Activated CD4-positive, CD25-positive, alpha-beta regulatory T cell treated with anti-CD3 and anti-CD28 coated beads, Interleukin-2, amount 50 U/mL, for 72 hours (primary cell): ENCODE measurements around the gene SPTBN2.
A peak's percentile ranks its signal among the peaks of the same experiment; 100 is the strongest.
"Not testable (repeated sequence)": the region's sequence is repeated elsewhere in the genome, so short reads cannot be mapped to it uniquely, and the experiment has no call there.

Experiments
- DNase-seq: peaks from one replicate; pipeline ENCODE4 v3.0.0; 2021

Gene SPTBN2

DNA sequence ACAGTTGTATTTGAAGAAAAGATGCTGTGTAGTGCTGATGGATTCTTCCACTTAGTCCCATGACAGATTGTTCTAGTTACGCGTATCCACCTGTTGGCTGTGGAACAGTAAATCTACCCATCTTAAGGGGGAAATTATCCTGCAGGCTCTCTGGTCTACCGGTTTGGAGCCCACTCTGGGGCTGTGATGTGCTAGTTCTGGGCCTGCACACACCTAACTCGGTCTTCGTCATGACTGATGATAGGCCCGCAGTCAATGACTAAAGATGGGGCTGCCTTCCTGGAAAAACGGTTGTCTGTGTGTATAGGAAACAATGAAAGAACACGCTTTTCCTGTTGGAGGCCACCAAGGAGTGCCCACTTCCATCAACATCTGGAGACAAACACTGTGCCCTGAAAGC, 45.1 kb downstream of the SPTBN2 start:
- DNase-seq, result no peak

GRCh38 chr11:66680966-66681645, 47.9 kb downstream of the SPTBN2 start:
- DNase-seq, result no peak

DNA sequence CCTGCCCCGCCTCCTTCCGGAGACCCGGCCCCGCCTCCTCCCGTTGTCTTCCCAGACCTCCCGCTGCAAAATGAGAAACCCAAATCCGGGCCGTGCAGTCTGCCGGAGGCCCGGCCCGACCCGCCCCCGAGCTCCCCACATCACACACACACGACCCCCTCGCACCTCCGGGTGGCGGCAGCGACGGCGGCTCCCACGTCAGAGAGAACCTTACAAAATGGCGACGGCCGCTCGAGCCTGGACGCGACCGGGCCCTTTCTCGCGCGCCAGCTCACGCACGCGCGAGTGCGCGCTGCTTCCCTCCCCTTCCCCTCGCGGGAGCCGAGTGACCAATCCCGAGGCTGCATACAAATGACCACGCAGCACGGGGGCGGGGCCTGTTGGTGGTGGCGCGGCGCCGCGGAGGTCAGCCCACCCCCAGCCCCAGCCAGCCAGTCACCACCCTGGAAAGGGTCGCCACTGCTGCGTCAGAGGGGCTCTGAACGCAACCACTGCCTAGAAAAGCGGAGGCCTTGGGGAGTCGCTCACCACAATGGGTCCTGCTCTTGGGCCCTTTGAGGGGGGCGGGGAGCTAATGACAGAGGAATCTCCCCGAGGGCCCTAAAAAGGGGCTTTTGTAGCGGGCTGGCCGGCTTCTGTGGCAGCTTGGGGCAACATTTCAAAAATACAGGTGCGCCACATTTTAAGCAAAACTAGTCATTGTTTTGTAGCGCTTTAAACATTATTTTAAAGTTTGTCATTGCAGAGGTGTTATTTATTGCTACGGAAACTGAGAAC, 51.2 kb downstream of the SPTBN2 start, which contains the start of gene RBM4B:
Gene RBM4B, minus strand, starts transcription at position 289 of the 777 bp plus-strand sequence. CDS start 808 bp downstream, outside the sequence.
- DNase-seq, result peak; percentile 94

DNA sequence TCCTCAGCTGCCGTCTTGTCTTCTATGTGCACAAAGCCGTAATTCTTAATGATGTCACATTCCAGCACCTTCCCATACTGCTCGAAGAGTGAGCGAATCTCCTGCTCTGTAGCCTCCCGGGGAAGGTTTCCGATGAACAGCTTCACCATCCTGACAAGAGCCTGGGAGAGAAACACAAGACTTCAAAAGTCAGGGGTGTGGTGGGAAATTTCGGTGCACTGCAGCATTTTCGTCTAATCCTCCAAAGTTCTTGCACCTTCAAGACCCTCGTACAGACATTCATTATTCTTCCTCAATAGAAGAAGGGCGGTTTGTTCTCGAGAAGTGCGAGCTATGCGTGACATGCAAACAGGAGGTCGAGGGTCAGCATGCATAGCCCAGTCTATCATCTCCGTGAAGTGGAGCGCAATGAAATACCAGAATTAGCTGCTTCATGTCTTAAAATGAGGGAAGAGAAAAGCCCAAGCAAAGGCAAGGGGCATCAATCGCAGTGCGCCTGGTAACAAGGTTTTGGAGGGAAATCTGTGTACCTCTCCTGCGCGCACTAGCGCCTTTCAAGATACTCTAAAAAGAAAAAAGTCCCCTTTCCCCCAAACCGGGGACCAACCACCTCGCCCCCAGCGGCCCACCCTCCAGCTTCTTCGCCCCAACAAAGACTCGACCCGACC, 52.0 kb downstream of the SPTBN2 start:
- DNase-seq, result no peak

DNA sequence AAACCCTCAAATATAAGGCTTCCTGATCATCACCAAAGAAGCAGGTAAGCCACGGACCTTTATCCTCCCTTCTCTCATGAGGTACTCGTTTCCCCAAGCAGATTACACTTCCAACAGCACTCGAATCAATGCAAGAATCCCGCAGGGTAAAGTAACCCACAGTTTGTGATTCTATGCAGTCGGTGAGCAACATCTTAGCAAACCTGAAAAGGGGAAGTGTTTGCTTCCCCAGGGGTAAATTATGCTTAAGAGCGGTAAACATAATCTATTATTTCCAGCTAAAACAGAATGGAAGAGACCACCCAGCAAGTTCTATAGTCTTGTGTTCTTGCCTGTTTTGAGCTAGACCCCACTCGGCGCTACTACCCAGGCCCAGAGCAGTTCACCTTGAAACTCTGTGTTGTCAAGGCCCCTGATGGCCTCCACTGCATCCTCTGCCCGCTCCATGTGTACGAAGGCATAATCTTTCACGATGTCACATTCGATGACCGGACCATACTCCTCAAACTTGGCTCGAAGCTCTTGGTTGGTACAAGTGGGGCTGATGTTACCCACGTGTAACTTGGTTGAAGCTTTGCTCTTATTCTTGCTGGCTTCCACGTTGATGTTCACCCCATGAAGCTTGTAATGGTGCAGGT, 52.6 kb downstream of the SPTBN2 start:
- DNase-seq, result no peak

GRCh38 chr11:66674964-66675602, 53.9 kb downstream of the SPTBN2 start:
- DNase-seq, result no peak

DNA sequence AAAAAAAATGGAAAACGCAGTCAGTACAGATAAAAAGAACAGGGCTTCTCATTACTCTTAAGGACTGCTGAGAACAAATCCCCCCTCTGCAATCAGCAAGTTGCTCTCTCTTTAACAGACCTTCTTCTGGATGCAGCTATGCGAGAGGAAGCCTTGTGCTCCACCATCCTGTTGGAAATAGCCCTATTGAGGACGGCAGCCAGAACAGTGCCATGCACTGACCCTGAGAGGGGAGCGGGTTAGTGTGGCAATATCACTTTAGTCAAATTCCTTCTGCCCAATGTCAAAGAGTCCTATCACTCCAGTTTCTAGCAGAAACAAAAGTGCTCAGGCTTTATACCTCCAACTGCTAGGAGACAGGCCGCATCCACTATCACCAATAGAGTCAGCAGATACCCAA, 58.2 kb downstream of the SPTBN2 start:
- no peak for DNase-seq

- no peak for DNase-seq
These were observed 63.6 kb downstream of the SPTBN2 start for GRCh38 chr11:66665369-66665768.

DNA sequence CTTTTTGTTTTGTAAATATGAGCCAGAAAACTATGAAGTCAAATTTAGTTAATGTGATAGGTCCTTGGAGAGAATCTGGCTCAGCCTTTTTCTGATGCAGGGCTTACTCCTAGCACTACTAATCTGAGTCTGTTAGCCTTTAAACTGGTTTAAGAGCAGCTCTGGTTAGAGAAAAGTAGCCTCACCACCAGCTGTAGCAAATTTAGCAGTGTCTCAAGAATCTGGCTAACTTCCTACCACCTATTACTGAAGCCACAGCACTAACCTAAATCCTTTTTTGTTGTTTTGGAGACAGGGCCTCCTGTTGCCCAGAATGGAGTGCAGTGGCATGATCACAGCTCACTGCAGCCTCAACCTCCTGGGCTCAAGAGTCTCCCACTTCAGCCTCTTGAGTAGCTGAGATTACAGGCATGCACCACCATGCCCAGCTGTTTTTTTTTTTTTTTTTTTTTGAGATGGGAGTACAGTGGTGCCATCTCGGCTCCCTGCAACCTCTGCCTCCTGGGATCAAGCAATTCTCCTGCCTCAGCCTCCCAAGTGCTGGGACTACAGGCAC, 65.2 kb downstream of the SPTBN2 start:
- DNase-seq, result no peak

- no peak for DNase-seq
These were observed 69.3 kb downstream of the SPTBN2 start for GRCh38 chr11:66659763-66660162.

GRCh38 chr11:66653123-66653522, 75.9 kb downstream of the SPTBN2 start:
- DNase-seq, result no peak

- DNase-seq, result no peak
These were observed 76.4 kb downstream of the SPTBN2 start for GRCh38 chr11:66652651-66653050.

GRCh38 chr11:66651016-66651415, 78.0 kb downstream of the SPTBN2 start:
- DNase-seq, result no peak

- no peak for DNase-seq
These were observed 79.1 kb downstream of the SPTBN2 start for GRCh38 chr11:66649903-66650302.

- no peak for DNase-seq
These were observed 82.2 kb downstream of the SPTBN2 start for GRCh38 chr11:66646828-66647227.

DNA sequence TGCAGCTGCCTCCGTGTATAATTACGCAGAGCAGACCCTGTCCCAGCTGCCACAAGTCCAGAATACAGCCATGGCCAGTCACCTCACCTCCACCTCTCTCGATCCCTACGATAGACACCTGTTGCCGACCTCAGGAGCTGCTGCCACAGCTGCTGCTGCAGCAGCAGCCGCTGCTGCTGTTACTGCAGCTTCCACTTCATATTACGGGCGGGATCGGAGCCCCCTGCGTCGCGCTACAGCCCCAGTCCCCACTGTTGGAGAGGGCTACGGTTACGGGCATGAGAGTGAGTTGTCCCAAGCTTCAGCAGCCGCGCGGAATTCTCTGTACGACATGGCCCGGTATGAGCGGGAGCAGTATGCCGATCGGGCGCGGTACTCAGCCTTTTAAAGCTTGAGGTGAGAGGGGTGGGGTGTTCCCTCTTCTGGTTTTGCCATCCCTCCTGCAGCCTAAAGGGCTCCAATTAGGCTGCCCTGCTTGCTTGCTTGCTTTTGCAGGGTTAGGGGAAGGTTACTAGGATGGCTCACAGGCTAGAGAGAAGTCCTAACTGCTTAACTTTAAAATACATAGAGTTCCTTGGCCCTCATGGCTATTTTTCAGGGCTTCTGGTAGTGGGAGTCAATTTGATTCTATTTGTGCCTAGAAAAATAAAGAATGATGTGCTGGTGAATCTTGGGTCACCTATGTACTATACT, 85.1 kb downstream of the SPTBN2 start:
- DNase-seq, result no peak

DNA sequence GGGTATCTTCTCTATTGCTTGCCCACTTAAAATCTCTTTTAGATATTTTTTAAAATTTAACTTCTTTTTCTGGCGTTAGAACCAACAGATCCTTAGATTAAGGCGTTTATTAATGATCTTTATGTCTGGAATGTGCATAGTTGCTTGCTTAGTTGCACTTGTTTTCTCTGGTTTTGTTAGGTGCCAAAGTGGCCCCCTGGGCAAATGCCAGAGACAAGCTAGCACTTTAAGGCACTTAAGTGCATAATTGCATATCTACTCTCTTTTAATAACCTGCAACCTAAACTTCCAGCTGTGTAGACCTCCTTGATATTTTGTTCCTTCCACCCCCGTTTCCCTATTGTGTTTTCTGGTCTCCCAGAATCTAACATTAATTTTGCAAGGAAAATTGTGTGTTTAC, 87.2 kb downstream of the SPTBN2 start:
- no peak for DNase-seq

GRCh38 chr11:66639814-66640340, 89.1 kb downstream of the SPTBN2 start:
- not testable (repeated sequence) for DNase-seq

- DNase-seq, result no peak
These were observed 89.8 kb downstream of the SPTBN2 start for GRCh38 chr11:66639066-66639813.

- DNase-seq, result peak; percentile 89
These were observed 90.6 kb downstream of the SPTBN2 start, which contains the start of gene RBM4 for GRCh38 chr11:66638177-66639065. TSS of gene RBM4 (plus strand) at chr11:66638703. CDS start at chr11:66639712, 1,009 bp downstream.
